Measurements from ENCODE around the gene SFPQ. TPM values are rescaled to one million over a fixed set of nuclear protein-coding genes. Genes with fewer than 3 reads are reported as not detected.
A peak's percentile ranks its signal among the peaks of the same experiment; 100 is the strongest.

Gene SFPQ
- total RNA-seq, 1 experiment from 2014 or later: 573 TPM

DNA sequence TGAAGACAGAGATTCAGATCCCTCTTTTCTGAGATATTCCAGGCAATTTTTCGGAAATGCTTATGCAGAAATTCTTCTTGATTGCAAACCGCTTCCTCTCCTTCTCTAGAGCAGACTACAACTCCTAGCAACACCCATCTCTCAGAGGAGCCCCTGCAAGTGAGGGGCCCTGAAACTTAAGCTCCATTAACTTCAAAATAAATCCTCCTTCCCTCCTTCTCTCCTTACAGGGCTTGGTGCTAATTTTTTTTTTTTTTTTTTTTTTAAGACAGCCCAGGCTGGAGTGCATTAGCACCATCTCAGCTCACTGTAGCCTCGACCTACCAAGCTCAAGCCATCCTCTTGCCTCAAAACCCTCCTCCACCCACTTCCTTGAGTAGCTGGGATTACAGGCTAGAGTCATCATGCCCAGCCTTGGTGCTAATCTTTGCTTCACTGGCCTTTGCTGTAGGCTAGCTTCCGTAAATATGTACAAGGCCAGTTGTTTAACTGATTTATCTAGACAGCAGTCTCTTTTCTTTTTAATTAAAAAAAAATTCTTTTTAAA, 30.2 kb upstream of the SFPQ start:
- Histone ChIP-seq H3K14ac (ENCODE audit: insufficient read depth, low read length) (no peak overlapping the region), H4K5ac (ENCODE audit: insufficient read length, low read depth, low read length) (no peak overlapping the region), H3K79me2 (ENCODE audit: insufficient read depth, low read length) (no peaks in the 10 kb centered on the region), H3K23ac (ENCODE audit: insufficient read length, low read depth, low read length) (no peak overlapping the region), H3K79me1 (ENCODE audit: insufficient read depth, low read depth, low read length, poor library complexity, severe bottlenecking) (no peaks in the 10 kb centered on the region), H4K91ac (ENCODE audit: insufficient read length, low read depth, low read length) (no peak overlapping the region), H2BK12ac (ENCODE audit: insufficient read length, low read depth, low read length) (no peak overlapping the region), H3K18ac (ENCODE audit: insufficient read length, low read depth, low read length) (no peak overlapping the region), H3K56ac (ENCODE audit: insufficient read length, low read depth, low read length) (no peak overlapping the region), H3K27ac (ENCODE audit: insufficient read length, low read depth, low read length) (no peak overlapping the region), H3K9ac (ENCODE audit: extremely low read depth, insufficient read length, low read length) (no peak overlapping the region), H2AFZ (ENCODE audit: low read length) (no peak overlapping the region), H3K4me1 (ENCODE audit: insufficient read depth, low read length) (peaks cover 3% of the 10 kb centered on the region; the same call in 1 of the 2 replicates), H3K27me3 (ENCODE audit: insufficient read depth, low read length) (no peaks in the 10 kb centered on the region), H2BK5ac (ENCODE audit: insufficient read length, low read length) (no peak overlapping the region), H3K4me2 (ENCODE audit: insufficient read depth, insufficient read length, low read length) (no peak overlapping the region), H4K20me1 (ENCODE audit: control insufficient read depth, insufficient read depth, insufficient read length) (no peaks in the 10 kb centered on the region), H3K23me2 (ENCODE audit: insufficient read length, low read depth, low read length, poor library complexity, severe bottlenecking) (no peaks in the 10 kb centered on the region), H3K4ac (ENCODE audit: low read depth, low read length) (no peak overlapping the region), H4K8ac (replicated peaks; ENCODE audit: insufficient read length, low read depth, low read length) (no peak overlapping the region), H2BK15ac (ENCODE audit: low read depth, low read length) (no peak overlapping the region), H2AK5ac (ENCODE audit: insufficient read length, low read length) (no peak overlapping the region), H3K9me3 (ENCODE audit: control insufficient read depth, low read depth, low read length) (no peaks in the 10 kb centered on the region), H2BK20ac (ENCODE audit: low read depth, low read length, poor library complexity, severe bottlenecking) (no peak overlapping the region), H2BK120ac (ENCODE audit: low read depth, low read length, poor library complexity, severe bottlenecking) (no peak overlapping the region), H3T11ph (ENCODE audit: low read length) (no peak overlapping the region)
- DNase-seq: no peak
- Mint-ChIP-seq H3K4me1 (peaks cover 25% of the 10 kb centered on the region in 2 experiments), H3K4me3 (no peak overlapping the region), H3K27me3 (ENCODE audit: low read depth) (no peaks in the 10 kb centered on the region), H3K27ac (peak overlapping the region in 1 of 3 experiments; percentile 80; a peak in 2 of 7 replicates), H3K36me3 (ENCODE audit: insufficient read depth in 1 of 3, low read depth in 3 of 3) (no peaks in the 10 kb centered on the region), H3K9me3 (peaks cover 0 to 5% of the 10 kb centered on the region in 2 experiments; a peak in 2 of 5 replicates)
- TF ChIP-seq, protein P1, sequence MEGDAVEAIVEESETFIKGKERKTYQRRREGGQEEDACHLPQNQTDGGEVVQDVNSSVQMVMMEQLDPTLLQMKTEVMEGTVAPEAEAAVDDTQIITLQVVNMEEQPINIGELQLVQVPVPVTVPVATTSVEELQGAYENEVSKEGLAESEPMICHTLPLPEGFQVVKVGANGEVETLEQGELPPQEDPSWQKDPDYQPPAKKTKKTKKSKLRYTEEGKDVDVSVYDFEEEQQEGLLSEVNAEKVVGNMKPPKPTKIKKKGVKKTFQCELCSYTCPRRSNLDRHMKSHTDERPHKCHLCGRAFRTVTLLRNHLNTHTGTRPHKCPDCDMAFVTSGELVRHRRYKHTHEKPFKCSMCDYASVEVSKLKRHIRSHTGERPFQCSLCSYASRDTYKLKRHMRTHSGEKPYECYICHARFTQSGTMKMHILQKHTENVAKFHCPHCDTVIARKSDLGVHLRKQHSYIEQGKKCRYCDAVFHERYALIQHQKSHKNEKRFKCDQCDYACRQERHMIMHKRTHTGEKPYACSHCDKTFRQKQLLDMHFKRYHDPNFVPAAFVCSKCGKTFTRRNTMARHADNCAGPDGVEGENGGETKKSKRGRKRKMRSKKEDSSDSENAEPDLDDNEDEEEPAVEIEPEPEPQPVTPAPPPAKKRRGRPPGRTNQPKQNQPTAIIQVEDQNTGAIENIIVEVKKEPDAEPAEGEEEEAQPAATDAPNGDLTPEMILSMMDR (conservative IDR thresholded peaks at IDR 0.05): no peak
- WGBS (ENCODE audit: extremely low coverage, insufficient read length, low lambda C conversion rate): no CpG with 5 or more reads among the region's 4 CpGs

Measured in H9 (cell line).